Myocyte (in vitro differentiated cells): ENCODE measurements around the gene TMEM238. TPM values are rescaled to one million over a fixed set of nuclear protein-coding genes. Genes with fewer than 3 reads are reported as not detected.
"Not testable (repeated sequence)": the region's sequence is repeated elsewhere in the genome, so short reads cannot be mapped to it uniquely, and the experiment has no call there.

Experiments used
- DNase-seq: peaks from one replicate; pipeline ENCODE4 v3.0.0-alpha.2; 2012; ENCODE audit warnings: low read depth
- total RNA-seq: library from RNA; depleted of rRNA; stranded (reverse); fragments of >200 nt; gene quantifications from 2 replicates; pipeline ENCODE4 v1.2.3, GENCODE V29; 2014

TMEM238 gene
- total RNA-seq, 1 donor from 2014 or later, result not detected

GRCh38 chr19:55402509-55402908, 18.4 kb upstream of the TMEM238 start:
- no peak for DNase-seq

DNA sequence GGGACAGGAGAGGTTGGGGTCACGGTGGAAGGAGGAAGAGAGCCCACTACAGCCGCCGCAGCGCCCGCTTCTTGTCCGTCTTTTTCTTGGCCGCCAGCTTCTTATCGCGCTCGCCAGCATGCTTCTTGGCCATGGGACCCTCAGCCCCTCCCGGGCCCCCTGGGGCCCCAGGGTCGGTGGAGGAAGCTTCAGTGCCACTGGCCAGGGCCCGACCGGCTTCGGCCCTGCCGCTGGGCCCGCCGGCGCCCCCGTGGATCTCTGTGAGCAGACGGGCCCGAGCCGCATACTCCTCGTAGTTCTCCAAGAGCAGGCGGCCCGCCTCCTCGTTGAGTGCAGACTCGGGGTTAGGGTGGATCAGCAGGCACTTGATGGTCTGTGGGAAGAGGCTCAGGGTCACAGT, 17.3 kb upstream of the TMEM238 start:
- not testable (repeated sequence) for DNase-seq

DNA sequence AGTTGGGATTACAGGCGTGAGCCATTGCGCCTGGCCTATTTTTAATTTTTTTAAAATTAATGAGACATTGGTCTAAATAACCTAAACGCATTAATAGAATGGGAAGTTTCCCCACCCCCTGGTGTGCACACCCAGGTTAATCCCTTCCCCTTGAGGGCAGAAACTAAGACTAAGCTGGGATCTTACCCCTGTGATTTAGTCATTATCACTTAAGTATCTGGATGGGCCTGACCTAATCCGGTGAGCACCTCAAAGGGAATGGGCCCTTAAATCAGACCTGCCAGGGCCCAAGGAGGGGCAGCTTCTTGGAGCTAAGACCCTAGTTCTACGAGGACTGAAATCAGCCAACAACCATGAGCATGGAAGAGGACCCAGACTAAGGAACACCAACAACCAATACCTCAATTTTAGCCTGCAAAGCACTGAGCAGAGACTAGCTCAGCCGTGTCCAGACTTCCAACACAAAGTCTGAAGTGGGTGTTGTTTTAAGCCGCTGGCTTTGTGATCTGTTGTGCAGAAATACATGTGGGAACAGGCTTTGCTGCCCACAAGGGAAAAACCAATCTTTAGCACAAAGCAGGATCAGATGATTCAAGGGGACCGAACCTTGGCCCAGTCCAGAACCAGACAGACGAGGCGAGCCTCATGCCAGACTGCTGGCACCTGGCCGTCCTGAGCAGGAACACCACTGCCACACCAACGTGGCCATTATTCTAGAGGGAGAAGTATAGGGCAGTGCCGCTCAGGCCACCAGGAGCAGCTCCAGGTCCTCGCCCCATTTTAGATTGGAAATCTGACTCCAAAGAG, 16.4 kb upstream of the TMEM238 start:
- DNase-seq, result no peak

GRCh38 chr19:55398200-55398925, 14.3 kb upstream of the TMEM238 start:
- no peak for DNase-seq

DNA sequence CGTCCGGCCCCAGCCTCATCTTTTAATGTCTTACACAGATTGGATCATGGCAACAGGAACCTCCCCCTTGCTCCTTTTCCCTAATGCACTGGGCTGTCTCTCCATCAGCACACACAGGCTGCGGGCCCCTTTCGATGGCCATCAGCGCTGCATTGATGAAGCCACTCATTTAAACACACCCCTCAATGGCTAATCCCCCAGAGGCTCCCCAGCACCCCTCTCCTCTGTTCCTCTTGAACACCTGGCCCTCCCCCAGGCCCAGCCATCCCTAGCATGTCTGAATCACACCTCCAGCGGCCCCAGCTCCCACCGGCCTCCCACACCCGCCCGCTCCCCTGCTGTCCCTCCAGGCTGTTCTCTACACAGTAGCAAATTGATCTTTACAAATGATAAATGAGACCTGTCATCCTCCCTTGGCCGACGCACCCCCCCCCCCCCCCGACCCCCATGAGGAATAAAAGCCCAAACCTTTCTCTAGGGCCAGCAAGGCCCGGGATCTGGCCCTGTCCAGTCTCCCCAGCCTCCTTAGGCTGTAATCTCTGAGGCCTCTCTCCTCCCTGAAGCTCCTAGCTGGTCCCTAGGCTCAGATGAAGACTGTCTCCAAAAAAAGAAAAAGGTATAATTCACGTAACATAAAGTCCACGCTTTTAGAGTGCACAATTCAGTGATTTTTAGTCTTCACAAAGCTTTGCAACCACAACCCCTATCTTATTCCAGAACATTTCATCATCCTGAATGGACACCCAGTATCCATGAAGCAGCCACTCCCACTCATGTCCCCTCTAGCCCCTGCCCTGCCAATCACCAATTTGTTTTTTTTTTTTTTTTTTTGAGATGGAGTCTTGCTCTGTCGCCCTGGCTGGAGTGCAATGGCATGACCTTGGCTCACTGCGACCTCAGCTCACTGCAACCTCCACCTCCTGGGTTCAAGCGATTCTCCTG, 9.0 kb upstream of the TMEM238 start:
- no peak for DNase-seq

GRCh38 chr19:55391702-55392615, 7.9 kb upstream of the TMEM238 start:
- no peak for DNase-seq

- no peak for DNase-seq
Measured at GRCh38 chr19:55391191-55391670, 7.1 kb upstream of the TMEM238 start.

DNA sequence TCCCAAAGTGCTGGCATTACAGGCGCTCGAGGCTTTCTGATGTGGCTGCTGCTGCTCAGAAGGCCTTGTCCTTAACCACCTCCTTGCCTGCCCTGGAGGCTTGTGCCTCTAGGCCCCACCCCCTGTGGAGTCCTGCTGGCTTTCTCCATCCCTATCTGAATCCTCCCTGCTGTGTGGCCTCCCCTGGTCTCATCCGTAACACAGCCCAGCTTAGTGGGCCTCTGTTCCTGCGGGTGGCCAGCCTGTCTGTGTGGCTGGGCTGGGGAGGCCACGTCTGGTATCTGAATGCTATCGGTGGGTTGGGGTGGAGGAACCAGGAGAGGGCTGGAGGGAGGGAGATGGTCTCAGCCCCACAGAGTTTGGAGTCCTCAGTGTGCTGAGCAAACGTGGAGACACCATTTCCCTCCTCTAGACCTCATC, 6.4 kb upstream of the TMEM238 start:
- DNase-seq, result no peak

GRCh38 chr19:55389386-55390317, 5.6 kb upstream of the TMEM238 start:
- DNase-seq, result no peak

GRCh38 chr19:55387736-55388497, 3.8 kb upstream of the TMEM238 start:
- no peak for DNase-seq

DNA sequence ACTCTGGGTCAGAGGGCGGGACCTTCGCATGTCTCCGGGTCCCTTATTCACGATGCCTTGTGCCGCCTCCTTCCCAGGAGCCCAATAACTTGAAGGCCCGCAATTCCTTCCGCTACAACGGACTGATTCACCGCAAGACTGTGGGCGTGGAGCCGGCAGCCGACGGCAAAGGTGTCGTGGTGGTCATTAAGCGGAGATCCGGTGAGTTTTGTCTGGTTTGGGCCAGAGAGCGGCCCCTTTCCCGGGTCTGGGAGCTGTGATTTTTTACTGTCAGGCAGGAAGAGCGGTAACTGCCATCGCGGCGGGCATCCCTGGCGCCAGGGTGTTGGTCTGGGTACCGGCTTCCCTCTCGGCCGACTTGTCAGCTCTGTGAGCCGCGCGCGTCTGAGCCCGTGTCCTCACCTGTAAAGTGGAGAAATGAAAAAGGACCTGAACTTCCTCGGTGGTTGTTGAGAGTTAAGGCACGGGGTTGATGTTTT, 2.4 kb upstream of the TMEM238 start:
- DNase-seq, result no peak

GRCh38 chr19:55385724-55386492, 1.8 kb upstream of the TMEM238 start, which contains the start of gene RPL28:
Gene RPL28 (plus strand): TSS chr19:55385932. CDS start chr19:55386358, 426 bp downstream.
- DNase-seq, result peak; percentile 99

- peak; percentile 98 for DNase-seq
Measured at GRCh38 chr19:55384920-55385723, 1.0 kb upstream of the TMEM238 start.

- no peak for DNase-seq
Measured at GRCh38 chr19:55383279-55384130, 587 bp downstream of the TMEM238 start.

DNA sequence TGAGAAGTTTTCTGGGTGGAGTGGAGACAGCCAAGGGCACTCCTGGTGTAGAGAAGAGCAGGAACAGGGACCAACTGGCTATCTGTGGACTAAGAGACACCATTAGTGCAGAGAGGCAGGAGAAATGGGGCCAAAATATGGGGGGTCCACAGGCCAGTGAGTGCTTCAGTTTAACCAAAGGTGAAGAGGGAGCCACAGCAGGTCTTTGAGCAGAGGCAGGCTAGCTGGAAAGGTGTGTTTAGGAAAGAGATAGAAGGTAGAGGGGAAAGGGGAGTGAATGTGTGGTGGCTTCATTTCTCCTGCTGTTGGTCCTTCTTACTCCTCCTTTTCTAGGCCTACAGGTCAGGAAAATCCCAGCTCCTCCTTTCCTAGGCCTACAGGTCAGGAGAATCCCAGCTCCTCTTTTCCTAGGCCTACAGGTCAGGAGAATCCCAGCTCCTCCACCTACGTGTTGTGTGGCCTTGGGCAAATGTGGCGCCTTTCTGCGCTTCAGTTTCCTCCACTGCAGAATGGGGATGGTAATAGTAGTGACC, 1.5 kb downstream of the TMEM238 start:
- no peak for DNase-seq
